Activated CD4-positive, alpha-beta T cell treated with anti-CD3 and anti-CD28 coated beads, Interleukin-2, amount 50 U/mL, for 16 hours (primary cell): ENCODE results near the gene PATZ1.

Source experiments
- DNase-seq: peaks from one replicate; pipeline ENCODE4 v3.0.0-alpha.2; 2020

The PATZ1 gene

GRCh38 chr22:31278626-31279326, 67.4 kb downstream of the PATZ1 start:
- no peak for DNase-seq

GRCh38 chr22:31278151-31278621, 68.0 kb downstream of the PATZ1 start:
- no peak for DNase-seq

GRCh38 chr22:31277741-31278140, 68.4 kb downstream of the PATZ1 start:
- no peak for DNase-seq

GRCh38 chr22:31276426-31277167, 69.5 kb downstream of the PATZ1 start:
- no peak for DNase-seq
